Kidney (tissue), 14 donors: ENCODE results near the gene RBM10. TPM values are rescaled to one million over a fixed set of nuclear protein-coding genes. Genes with fewer than 3 reads are reported as not detected.

ENCODE experiments used
- DNase-seq, 5 donors: peaks; one replicate each; pipeline ENCODE4 v3.0.0-alpha.2; 2013 to 2020
- FAIRE-seq: peaks from 2 replicates; lab custom pipeline; 2012; peaks lifted over from hg19 to GRCh38; lab: Jason Lieb, UNC
- H3K27ac ChIP-seq, 2 donors: one replicate each; pipeline ENCODE4 v1.7.0; 2013; ENCODE audit warnings: low read depth in 2 of 2, low read length in 2 of 2, inconsistent platforms in 1 of 2
- H3K27me3 ChIP-seq: one replicate; pipeline ENCODE4 v1.7.1; 2013; ENCODE audit warnings: low read length, inconsistent platforms; ENCODE audit not compliant: control insufficient read depth, insufficient read depth
- H3K36me3 ChIP-seq, 3 donors: one replicate each; pipeline versions ENCODE4 v1.7.0 to v1.7.1; 2013; ENCODE audit warnings: low read length in 3 of 3, control low read depth in 1 of 3, inconsistent platforms in 1 of 3; ENCODE audit not compliant: insufficient read depth in 3 of 3, control insufficient read depth in 2 of 3
- H3K4me1 ChIP-seq, 3 donors: one replicate each; pipeline versions ENCODE4 v1.7.0 to v1.7.1; 2013; ENCODE audit warnings: low read length in 3 of 3, inconsistent platforms in 1 of 3, low read depth in 1 of 3; ENCODE audit not compliant: control insufficient read depth in 2 of 3, insufficient read depth in 2 of 3
- H3K4me3 ChIP-seq, 3 donors: one replicate each; pipeline versions ENCODE4 v1.7.0 to v1.8.1; 2013; ENCODE audit warnings: low read length in 3 of 3, control low read depth in 1 of 3, inconsistent platforms in 1 of 3
- H3K9ac ChIP-seq, 3 donors: one replicate each; pipeline versions ENCODE4 v1.7.0 to v1.7.1; 2013; ENCODE audit warnings: low read length in 3 of 3, control low read depth in 1 of 3, inconsistent platforms in 1 of 3
- H3K9me3 ChIP-seq, 3 donors: one replicate each; pipeline versions ENCODE4 v1.7.0 to v1.7.1; 2013; ENCODE audit warnings: low read length in 3 of 3, control low read depth in 1 of 3, inconsistent platforms in 1 of 3; ENCODE audit not compliant: control insufficient read depth in 2 of 3, insufficient read depth in 1 of 3
- CTCF ChIP-seq: IDR thresholded peaks from 3 replicates; pipeline ENCODE4 v1.5.1; 2012; ENCODE audit warnings: mild to moderate bottlenecking, moderate library complexity, borderline replicate concordance; ENCODE audit not compliant: insufficient read depth; ENCODE audit errors: extremely low read depth
- intact Hi-C: fragments of 100-400 bp; cut with DNase I; formaldehyde crosslinking; loops from one replicate; pipeline ENCODE4 v1.11.1; 2022
- polyA plus RNA-seq: library from polyadenylated mRNA; stranded (reverse); fragments of 350-450 nt; fragmentation: Illumina TruSeq; extraction: RNeasy Lipid Tissue Mini Kit (QIAGEN cat#74804); gene quantifications from one replicate; pipeline ENCODE4 v1.2.3, GENCODE V29; 2014; ENCODE audit warnings: low read depth, low replicate concordance; ENCODE audit not compliant: insufficient read depth
- total RNA-seq: library from RNA; stranded (reverse); fragmentation: NEBNext Ultra II Directional; extraction: Animal tissue kit (Norgen Biotek cat#: 25700); gene quantifications from one replicate; pipeline ENCODE4 v1.2.1, GENCODE V29; 2021
- donor health status: control.
- donor health status: control.
- donor health status: control.
- donor health status: control.
- donor health status: control.
- donor health status: DM: yes; HTN: yes; CAD: no.
- donor health status: Normal renal cell carcinoma (clear cell type).

The RBM10 gene
- total and polyA plus RNA-seq, 2 donors from 2014 or later, result 27.5 to 31.7 TPM

DNA sequence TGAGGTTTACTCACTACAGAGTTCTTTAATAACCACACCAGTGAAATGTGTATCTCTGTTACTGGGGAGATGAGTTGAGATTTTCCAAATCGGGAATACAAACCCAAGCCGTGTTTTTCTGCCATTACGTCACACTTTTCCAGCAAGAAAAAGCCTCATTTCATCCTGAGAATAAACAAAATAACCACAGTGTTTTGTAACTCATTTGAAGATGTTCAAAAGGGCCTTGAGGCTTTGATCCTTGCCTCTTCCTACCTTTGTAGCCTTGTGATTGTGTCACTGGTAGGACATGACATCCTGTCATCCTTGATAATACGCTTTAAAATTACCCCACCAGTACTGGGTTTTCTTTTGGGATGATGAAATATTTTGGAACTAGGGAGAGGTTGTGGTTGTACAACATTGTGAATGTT lies 90.7 kb downstream of the RBM10 start:
- no peak for DNase-seq
- peaks cover 4 to 8% (median 7%) of the 10 kb centered on the region in 3 donors for H3K36me3 ChIP-seq
- FAIRE-seq, result no peak
- peaks cover 0 to 4% (median 4%) of the 10 kb centered on the region in 3 donors for H3K4me1 ChIP-seq
- TF ChIP-seq CTCF, result no peak
- H3K9ac ChIP-seq, result no peak overlapping the region
- intact Hi-C loops, result no loop called here
- H3K9me3 ChIP-seq, result no peaks in the 10 kb centered on the region
- no peak overlapping the region for H3K4me3 ChIP-seq
- no peak overlapping the region for H3K27ac ChIP-seq
- peaks cover 13% of the 10 kb centered on the region for H3K27me3 ChIP-seq

Other genes starting within 250 kb of the RBM10 start
- 13.1 TPM for gene JADE3, start 232.8 kb upstream of the RBM10 start, total RNA-seq
- 3.2 TPM for gene JADE3, start 232.8 kb upstream of the RBM10 start, polyA plus RNA-seq
- 11.9 TPM for gene RGN, start 66.8 kb upstream of the RBM10 start, total RNA-seq
- gene RGN, start 66.8 kb upstream of the RBM10 start, polyA plus RNA-seq, result 89.1 TPM
- gene NDUFB11, start 519 bp upstream of the RBM10 start, total RNA-seq, result 70.7 TPM
- gene NDUFB11, start 519 bp upstream of the RBM10 start, polyA plus RNA-seq, result 215 TPM
- gene UBA1, start 48.6 kb downstream of the RBM10 start, total RNA-seq, result 218 TPM
- gene UBA1, start 48.6 kb downstream of the RBM10 start, polyA plus RNA-seq, result 155 TPM
- gene CDK16, start 73.5 kb downstream of the RBM10 start, total RNA-seq, result 96.1 TPM
- 89.1 TPM for gene CDK16, start 73.5 kb downstream of the RBM10 start, polyA plus RNA-seq
- gene USP11, start 87.8 kb downstream of the RBM10 start, total RNA-seq, result 91.6 TPM
- 30.9 TPM for gene USP11, start 87.8 kb downstream of the RBM10 start, polyA plus RNA-seq
- gene ZNF157, start 225.4 kb downstream of the RBM10 start, total RNA-seq, result 0.57 TPM
- gene ZNF157, start 225.4 kb downstream of the RBM10 start, polyA plus RNA-seq, result 0.17 TPM